GM18507 (cell line): Measurements from ENCODE around the gene ADGRF1.
"Not testable (repeated sequence)": the region's sequence is repeated elsewhere in the genome, so short reads cannot be mapped to it uniquely, and the experiment has no call there.

Source experiments
- DNase-seq: peaks from one replicate; pipeline ENCODE4 v3.0.0; 2011; ENCODE audit warnings: low read depth; ENCODE audit not compliant: insufficient read length; ENCODE audit errors: extremely low spot score
- FAIRE-seq: peaks from 2 replicates; lab custom pipeline; 2011; peaks lifted over from hg19 to GRCh38; lab: Jason Lieb, UNC

Gene ADGRF1

GRCh38 chr6:47042275-47042791, at the start of gene ADGRF1:
TSS of gene ADGRF1 (minus strand) at chr6:47042332. CDS start at chr6:47029061, 13,271 bp downstream.
- DNase-seq, result no peak
- no peak for FAIRE-seq

- no peak for DNase-seq
Measured at GRCh38 chr6:47090881-47091280, 48.7 kb upstream of the ADGRF1 start.

GRCh38 chr6:47089473-47089872, 47.3 kb upstream of the ADGRF1 start:
- not testable (repeated sequence) for FAIRE-seq, DNase-seq

More at GRCh38 chr6:47090881-47091280, 48.7 kb upstream of the ADGRF1 start:
- FAIRE-seq, result no peak

- DNase-seq (no peak), FAIRE-seq (no peak)
Measured at GRCh38 chr6:47086051-47086770, 44.1 kb upstream of the ADGRF1 start.

- no peak for DNase-seq
- no peak for FAIRE-seq
Measured at GRCh38 chr6:47084610-47085009, 42.5 kb upstream of the ADGRF1 start.

GRCh38 chr6:47083586-47084047, 41.5 kb upstream of the ADGRF1 start:
- DNase-seq, result no peak

GRCh38 chr6:47080083-47080596, 38.0 kb upstream of the ADGRF1 start:
- DNase-seq (no peak), FAIRE-seq (no peak)

More at GRCh38 chr6:47083586-47084047, 41.5 kb upstream of the ADGRF1 start:
- FAIRE-seq, result no peak

- DNase-seq (no peak), FAIRE-seq (no peak)
Measured at GRCh38 chr6:47079638-47080037, 37.5 kb upstream of the ADGRF1 start.

- no peak for DNase-seq
- no peak for FAIRE-seq
Measured at GRCh38 chr6:47078991-47079390, 36.9 kb upstream of the ADGRF1 start.

GRCh38 chr6:47076422-47077344, 34.6 kb upstream of the ADGRF1 start:
- DNase-seq, result no peak
- FAIRE-seq, result no peak

- FAIRE-seq (no peak), DNase-seq (no peak)
Measured at GRCh38 chr6:47075741-47076421, 33.7 kb upstream of the ADGRF1 start.

GRCh38 chr6:47075168-47075567, 33.0 kb upstream of the ADGRF1 start:
- DNase-seq (no peak), FAIRE-seq (no peak)

GRCh38 chr6:47073125-47074110, 31.3 kb upstream of the ADGRF1 start:
- no peak for DNase-seq
- FAIRE-seq, result no peak

GRCh38 chr6:47072667-47073066, 30.5 kb upstream of the ADGRF1 start:
- FAIRE-seq (no peak), DNase-seq (no peak)

GRCh38 chr6:47071681-47072080, 29.5 kb upstream of the ADGRF1 start:
- FAIRE-seq, result no peak

GRCh38 chr6:47070461-47070860, 28.3 kb upstream of the ADGRF1 start:
- DNase-seq, result no peak
- FAIRE-seq, result no peak

More at GRCh38 chr6:47071681-47072080, 29.5 kb upstream of the ADGRF1 start:
- DNase-seq, result no peak

GRCh38 chr6:47069156-47069555, 27.0 kb upstream of the ADGRF1 start:
- no peak for DNase-seq
- FAIRE-seq, result no peak

GRCh38 chr6:47066418-47066817, 24.3 kb upstream of the ADGRF1 start:
- DNase-seq (no peak), FAIRE-seq (no peak)
